Activated gamma-delta T cell (primary cell): ENCODE results near the gene CLPSL2.

ENCODE experiments used
- DNase-seq: peaks from one replicate; lab custom pipeline; 2025; lab: John Stamatoyannopoulos, UW

The CLPSL2 gene

GRCh38 chr6:35746516-35746915, 29.9 kb upstream of the CLPSL2 start:
- DNase-seq, result no peak

DNA sequence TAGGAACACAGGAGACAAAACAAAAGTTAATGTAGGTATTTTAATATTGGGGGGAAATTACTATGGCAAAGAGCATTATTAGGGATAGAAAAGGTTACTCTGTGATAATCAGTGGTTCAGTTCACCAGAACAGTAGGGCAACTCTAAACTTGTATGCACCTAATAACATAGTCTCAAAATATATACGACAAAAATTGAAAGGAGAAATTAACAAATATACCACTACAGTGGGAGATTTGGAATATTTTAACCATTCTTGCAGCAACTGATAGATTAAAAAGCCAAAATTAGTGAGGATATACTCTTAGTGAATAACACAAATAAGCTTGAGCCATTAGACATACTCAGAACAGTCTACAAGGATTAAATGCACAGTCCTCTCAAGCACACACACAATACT, 28.5 kb upstream of the CLPSL2 start:
- DNase-seq, result no peak

DNA sequence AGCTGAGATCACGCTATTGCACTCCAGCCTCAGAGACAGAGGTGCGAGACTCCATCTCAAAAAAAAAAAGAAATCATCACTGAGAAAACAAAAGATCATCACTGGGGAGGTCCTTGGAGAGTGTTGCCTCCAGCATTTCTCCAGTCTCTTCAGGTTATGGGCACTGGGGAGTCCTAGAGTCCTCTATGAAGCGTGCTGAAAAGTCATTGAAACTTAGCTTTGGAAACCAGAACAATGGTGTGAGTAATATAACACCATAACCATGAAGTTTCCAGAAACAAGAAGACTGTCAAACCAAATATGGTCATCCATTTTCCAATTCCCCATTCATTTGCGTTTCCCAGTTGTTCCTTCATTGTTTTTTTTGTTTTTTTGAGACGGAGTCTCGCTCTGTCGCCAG, 25.8 kb upstream of the CLPSL2 start:
- DNase-seq, result no peak

DNA sequence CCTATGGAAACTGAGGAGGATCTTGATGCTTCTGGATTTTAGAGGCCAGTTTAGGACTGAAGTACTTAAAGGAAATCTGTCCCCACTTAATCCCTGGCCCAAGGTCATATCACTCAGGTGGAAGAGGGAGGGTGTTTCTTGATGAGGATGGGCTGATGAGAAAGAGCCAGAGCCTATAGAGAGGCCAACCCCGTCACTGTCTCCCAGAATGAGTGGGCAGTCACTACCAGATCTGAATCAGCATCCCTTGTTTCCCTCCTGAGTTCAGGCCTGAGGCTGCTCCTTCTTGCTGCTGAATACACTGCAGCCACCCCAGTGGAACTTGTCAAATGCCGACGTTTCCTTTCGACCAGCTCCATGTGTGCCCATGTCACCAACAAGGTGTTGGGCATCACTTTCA, 24.8 kb upstream of the CLPSL2 start:
- no peak for DNase-seq

DNA sequence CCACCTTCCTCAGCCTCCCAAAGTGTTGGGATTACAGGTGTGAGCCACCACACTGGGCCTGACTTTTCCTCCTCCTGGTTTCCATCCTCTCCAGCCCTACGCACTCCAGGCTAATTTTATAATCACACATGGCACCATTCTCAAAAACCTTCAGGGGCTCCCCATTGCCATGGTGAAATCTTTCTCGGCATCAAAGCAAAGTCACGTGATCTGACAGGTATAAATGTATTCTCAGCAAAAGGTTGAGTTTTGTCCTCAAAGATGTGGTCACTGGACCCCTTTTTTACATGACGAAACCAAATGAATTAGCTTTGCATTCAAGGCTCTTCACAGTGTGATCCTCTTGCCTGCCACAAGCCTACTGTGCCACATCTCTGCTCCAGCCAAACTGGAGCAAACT, 24.1 kb upstream of the CLPSL2 start:
- no peak for DNase-seq

GRCh38 chr6:35754452-35755277, 21.7 kb upstream of the CLPSL2 start:
- no peak for DNase-seq

DNA sequence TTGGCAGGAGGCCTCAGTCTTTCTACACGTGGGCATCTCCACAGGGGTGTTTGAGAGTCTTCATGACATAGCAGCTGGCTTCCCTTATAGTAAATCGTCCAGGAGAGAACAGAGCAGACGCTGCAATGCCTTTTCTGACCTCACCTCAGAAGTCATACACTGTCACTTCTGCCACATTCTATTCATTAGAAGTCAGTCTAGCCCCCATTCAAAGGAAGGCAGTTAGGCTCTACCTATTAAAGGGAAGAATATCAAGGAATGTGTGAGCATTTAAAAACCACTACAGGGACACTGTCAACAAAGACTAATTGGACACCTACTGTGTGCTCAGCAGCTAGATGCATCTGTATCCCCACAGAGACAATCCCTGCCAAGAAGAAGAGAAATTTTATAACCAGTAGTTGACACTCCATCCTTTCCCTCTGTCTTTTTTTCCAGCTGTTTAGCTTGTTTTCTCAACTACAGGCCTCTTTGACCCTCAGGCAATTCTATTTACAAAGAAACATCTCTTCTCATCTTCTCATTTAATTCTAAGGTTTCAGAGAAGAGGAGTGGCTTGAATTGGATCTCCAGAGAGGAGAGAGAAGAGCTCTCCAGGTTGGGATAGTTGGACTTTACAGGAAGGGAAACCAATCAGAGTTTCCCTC, 21.0 kb upstream of the CLPSL2 start:
- no peak for DNase-seq

DNA sequence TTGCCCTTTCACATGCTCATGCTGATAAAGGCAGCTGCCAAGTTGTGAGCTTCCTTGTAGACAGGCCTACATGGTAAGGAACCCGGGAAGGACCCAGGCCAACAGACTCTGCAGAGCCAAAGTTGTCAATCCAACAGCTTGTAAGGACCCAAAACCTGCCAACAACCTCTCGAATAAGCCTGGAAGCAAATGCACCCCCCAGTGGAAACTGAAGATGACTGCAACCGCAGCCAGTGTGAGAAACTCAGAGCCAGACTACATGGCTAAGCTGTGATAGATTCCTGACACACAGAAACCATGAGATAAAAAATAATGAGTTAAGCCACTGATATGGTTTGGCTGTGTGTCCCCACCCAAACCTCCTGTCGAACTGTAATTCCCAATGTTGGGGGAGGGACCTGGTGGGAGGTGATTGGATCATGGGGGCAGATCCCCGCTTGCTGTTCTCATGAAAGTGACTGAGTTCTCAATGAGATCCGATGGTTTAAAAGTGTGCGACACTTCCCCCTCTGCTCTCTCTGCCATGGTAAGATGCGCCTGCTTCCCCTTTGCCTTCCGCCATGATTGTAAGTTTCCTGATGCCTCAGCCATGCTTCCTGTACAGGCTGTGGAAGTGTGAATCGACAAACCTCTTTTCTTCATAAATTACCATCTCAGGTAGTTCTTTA, 18.8 kb upstream of the CLPSL2 start:
- no peak for DNase-seq

DNA sequence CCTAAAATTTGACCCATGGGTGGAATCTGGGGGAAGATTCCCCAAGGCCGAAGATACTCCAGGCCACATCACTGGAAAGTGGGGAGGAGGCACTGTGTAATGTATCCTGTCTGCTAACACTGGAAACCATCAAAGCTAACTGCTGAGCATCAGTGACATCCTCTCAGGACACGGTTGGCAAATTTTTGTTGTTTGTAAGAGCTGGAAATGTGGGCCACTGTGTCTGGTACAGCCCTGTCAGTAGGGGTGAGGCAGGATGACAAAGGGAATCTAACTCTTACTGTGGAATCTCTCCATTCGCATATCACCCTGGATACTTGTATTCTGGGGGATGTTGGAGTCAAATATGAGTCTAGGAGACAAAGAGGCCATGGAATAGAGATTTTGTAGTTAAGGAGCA, 17.0 kb upstream of the CLPSL2 start:
- DNase-seq, result no peak

- DNase-seq, result no peak
Measured at GRCh38 chr6:35765739-35766138, 10.7 kb upstream of the CLPSL2 start.

DNA sequence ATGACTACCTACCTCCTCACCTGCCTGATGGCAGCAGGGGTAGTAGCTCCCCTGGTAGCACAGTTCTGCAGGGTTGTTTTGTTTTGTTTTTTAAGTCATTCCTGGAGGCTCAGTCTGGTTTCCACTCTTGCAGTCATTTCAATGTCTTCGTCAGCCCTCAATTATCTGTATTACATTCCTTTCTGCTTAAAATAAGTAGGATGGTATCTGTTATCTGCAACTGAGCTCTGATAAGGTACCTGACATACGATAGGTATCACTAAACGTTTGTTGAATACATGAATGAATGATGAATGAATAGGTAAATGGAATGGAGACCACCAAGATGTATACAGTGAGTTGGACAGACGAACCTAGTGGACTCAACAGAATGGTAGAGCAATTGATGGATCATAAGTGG, 7.2 kb upstream of the CLPSL2 start:
- DNase-seq, result no peak

- DNase-seq, result no peak
Measured at GRCh38 chr6:35771343-35771627, 5.1 kb upstream of the CLPSL2 start.

DNA sequence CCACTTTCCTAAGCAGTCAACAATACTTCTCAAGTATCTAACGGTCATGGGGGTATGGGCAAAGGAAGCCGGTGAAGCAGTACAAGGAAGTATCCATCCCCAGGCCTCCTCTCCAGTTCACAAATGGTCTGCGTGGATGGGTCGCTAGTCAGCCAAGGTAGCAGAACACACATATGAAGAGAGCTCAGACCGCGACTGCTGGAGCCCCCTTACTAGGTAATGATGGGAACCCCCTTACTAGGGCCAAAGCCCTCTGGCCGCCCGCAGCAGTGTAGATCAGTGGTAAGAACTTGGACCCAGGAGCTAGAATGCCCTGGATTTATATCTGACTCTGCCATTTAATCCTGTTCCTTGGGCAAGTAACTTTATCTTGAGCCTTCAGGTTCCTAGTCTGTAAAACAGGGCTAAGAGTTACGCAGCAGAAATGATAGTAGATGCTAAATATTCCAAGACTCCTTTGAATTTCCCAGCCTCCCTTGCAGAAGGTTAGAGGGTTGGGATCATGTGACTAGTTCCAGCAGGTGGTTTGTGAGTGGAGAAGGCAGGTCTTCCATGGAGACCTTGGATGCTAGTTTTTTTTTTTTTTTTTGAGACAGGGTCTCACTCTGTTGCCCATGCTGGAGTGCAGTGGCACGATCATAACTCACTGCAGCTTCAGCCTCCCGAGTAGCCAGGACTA, 2.1 kb upstream of the CLPSL2 start:
- DNase-seq, result no peak

- no peak for DNase-seq
Measured at GRCh38 chr6:35775031-35775430, 1.4 kb upstream of the CLPSL2 start.

DNA sequence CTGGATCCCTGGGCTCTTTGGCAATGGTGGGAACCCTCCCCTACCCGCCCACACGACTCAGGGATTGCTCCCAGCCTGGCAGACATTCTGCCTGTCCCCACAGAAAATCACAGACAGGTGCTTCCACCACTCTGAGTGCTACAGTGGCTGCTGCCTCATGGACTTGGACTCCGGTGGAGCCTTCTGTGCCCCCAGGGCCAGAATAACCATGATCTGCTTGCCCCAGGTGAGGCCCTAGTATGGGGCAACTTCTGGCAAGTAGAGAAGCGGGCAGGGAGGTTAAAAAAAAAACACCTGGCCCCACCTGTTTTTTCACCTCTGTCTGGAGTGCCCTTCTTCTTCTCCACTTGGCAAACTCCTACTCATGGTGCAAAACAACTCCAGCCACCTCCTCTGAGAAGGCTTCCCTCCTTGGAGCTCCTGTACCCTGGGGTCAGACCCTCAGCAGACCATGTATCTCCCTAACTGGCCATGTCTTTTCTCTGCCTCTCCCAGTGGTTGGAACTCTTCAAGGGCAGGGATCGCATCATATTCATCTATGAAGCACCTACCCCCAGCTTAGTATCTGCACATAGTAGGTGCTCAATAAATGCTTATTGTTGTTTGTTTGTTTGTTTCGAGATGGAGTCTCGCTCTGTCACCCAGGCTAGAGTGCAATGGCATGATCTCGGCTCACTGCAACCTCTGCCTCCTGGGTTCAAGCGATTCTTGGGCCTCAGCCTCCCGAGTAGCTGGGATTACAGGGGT, 1.1 kb downstream of the CLPSL2 start:
- DNase-seq, result no peak

GRCh38 chr6:35778437-35778836, 2.0 kb downstream of the CLPSL2 start:
- no peak for DNase-seq

GRCh38 chr6:35780719-35781118, 4.3 kb downstream of the CLPSL2 start, which contains the start of gene CLPSL1:
CLPSL1 (plus strand) TSS chr6:35781019; CDS start chr6:35781111, 92 bp downstream.
- no peak for DNase-seq

GRCh38 chr6:35781290-35781689, 4.9 kb downstream of the CLPSL2 start:
- DNase-seq, result no peak

DNA sequence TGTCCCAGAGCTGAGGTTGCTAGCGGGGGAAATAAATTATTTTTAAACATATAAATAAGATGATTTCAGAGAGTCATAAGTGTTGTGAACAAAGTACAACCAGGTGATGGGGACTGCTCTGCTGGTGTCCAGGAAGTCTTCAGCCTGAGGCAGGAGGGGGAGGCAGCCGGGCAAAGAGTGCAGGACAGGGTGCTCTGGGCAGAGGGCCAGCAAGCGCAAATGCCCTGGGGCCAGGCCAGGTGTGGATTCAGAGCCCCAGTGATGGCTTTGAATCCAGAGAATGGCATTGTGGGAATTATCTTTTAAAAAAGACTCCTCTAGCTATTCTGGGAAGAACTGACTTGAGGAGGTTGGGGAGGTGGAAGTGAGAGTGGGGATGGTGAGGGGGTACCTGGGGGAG, 6.0 kb downstream of the CLPSL2 start:
- no peak for DNase-seq

GRCh38 chr6:35784200-35784599, 7.8 kb downstream of the CLPSL2 start:
- DNase-seq, result no peak

DNA sequence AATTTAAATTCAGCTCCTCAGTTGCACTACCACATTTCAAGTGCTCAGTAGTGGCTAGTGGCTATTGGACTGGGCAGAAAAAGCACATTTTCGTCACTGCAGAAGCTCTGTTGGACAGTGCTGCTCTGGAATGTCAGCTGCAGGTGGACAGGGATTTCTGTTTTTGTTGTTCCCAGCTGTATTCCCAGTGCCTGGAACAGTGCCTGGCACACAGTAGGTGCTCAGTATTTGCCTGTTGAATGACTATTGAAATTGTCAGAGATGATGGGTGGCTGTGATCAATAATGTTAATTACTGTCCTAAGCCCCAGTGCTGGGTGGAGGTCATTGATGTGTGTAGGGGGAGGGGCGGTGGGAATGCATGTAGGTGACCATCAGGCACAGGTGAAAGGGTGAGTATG, 9.9 kb downstream of the CLPSL2 start:
- no peak for DNase-seq

DNA sequence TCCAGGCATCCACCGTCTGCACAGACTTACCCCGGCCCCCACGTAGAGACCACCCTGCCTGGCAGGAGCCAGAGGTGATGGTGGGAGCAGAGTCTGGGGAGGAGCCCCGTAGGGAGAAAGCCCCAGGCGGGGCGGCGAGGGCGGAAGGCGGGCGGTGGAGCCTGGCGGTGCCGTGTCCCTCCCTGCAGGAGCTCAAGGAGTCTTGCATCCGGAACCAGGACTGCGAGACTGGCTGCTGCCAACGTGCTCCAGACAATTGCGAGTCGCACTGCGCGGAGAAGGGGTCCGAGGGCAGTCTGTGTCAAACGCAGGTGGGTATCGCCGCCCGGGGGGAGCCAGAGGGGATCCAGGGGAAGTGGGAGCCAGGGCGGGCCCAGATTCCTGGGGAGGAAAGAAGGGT, 10.4 kb downstream of the CLPSL2 start:
- DNase-seq, result no peak
